WTC11 (cell line): Measurements from ENCODE around the gene KIF12. TPM values are rescaled to one million over a fixed set of nuclear protein-coding genes. Genes with fewer than 3 reads are reported as not detected.

ENCODE experiments used
- ATAC-seq: fragments of 200-7000 bp; cut with Tn5 transposase; 2 replicates; pipeline ENCODE4 v1.10.0; 2021; ENCODE audit warnings: mild to moderate bottlenecking, moderate library complexity
- CTCF ChIA-PET: fragments of 300-600 bp; sonication (Branson Sonifier 250); formaldehyde crosslinking; loops from one replicate; lab custom pipeline; 2021; ENCODE audit warnings: antibody characterized with exemption; lab: Charles Lee
- POLR2A ChIA-PET: fragments of 350-600 bp; sonication (Branson Sonifier 250); formaldehyde crosslinking; loops from one replicate; lab custom pipeline; 2021; ENCODE audit warnings: antibody characterized with exemption; lab: Charles Lee
- DNase-seq: peaks from one replicate; pipeline ENCODE4 v3.0.0; 2021; ENCODE audit warnings: low spot score
- H3K27ac Mint-ChIP-seq: 2 replicates; pipeline ENCODE4 v1.8.0; 2021; ENCODE audit warnings: mixed read lengths
- H3K27me3 Mint-ChIP-seq: 2 replicates; pipeline ENCODE4 v1.8.0; 2021; ENCODE audit warnings: low read depth, mild to moderate bottlenecking, moderate library complexity, mixed read lengths
- H3K36me3 Mint-ChIP-seq: 2 replicates; pipeline ENCODE4 v1.8.0; 2021; ENCODE audit warnings: mixed read lengths
- H3K4me1 Mint-ChIP-seq: 2 replicates; pipeline ENCODE4 v1.8.0; 2022; ENCODE audit warnings: mixed read lengths
- H3K4me3 Mint-ChIP-seq: 2 replicates; pipeline ENCODE4 v1.8.0; 2021; ENCODE audit warnings: mild to moderate bottlenecking, moderate library complexity, mixed read lengths
- H3K9me3 Mint-ChIP-seq: 2 replicates; pipeline ENCODE4 v1.8.0; 2021; ENCODE audit warnings: mixed read lengths
- ELF4 ChIP-seq: sonication (generic); formaldehyde crosslinking; IDR thresholded peaks from 2 replicates; pipeline ENCODE4 v1.8.1; 2022; ENCODE audit warnings: low read depth, mild to moderate bottlenecking, moderate library complexity, missing genetic modification reagents
- ETV6 ChIP-seq: sonication (generic); formaldehyde crosslinking; IDR thresholded peaks from 2 replicates; pipeline ENCODE4 v1.8.1; 2022; ENCODE audit warnings: mild to moderate bottlenecking, missing genetic modification reagents
- JAZF1 ChIP-seq: fragments of 250-450 bp; sonication (Bioruptor Pico); IDR thresholded peaks from 2 replicates; pipeline ENCODE4 v1.9.0; 2021; ENCODE audit warnings: moderate library complexity, mild to moderate bottlenecking, inconsistent platforms
- JUN ChIP-seq: sonication (generic); formaldehyde crosslinking; IDR thresholded peaks from 2 replicates; pipeline ENCODE4 v1.8.0; 2023; ENCODE audit warnings: mild to moderate bottlenecking, missing genetic modification reagents
- NR3C1 ChIP-seq: sonication (generic); formaldehyde crosslinking; conservative IDR thresholded peaks from 2 replicates; pipeline ENCODE4 v1.8.1; 2023; ENCODE audit warnings: low read depth, mild to moderate bottlenecking, missing genetic modification reagents
- ZNF219 ChIP-seq: sonication (generic); formaldehyde crosslinking; IDR thresholded peaks from 2 replicates; pipeline ENCODE4 v1.8.0; 2023; ENCODE audit warnings: missing genetic modification reagents, mild to moderate bottlenecking, borderline replicate concordance
- ZNF396 ChIP-seq: fragments of 250-450 bp; sonication (Bioruptor Pico); IDR thresholded peaks from 2 replicates; pipeline ENCODE4 v1.8.0; 2021; ENCODE audit warnings: mild to moderate bottlenecking, moderate library complexity, borderline replicate concordance
- total RNA-seq: library from RNA; stranded (reverse); gene quantifications from 3 replicates; pipeline ENCODE4 v1.2.3, GENCODE V29; 2021
- TF ChIP-seq, protein P1 (sequence below): sonication (generic); formaldehyde crosslinking; IDR thresholded peaks from 2 replicates; pipeline ENCODE4 v1.8.0; 2022; ENCODE audit warnings: mild to moderate bottlenecking, missing genetic modification reagents
- TF ChIP-seq, protein P2 (sequence below): sonication (generic); formaldehyde crosslinking; IDR thresholded peaks from 2 replicates; pipeline ENCODE4 v1.8.1; 2023; ENCODE audit warnings: mild to moderate bottlenecking, missing genetic modification reagents
- TF ChIP-seq, protein P3 (sequence below): fragments of 250-450 bp; sonication (Bioruptor Pico); IDR thresholded peaks from 2 replicates; pipeline ENCODE4 v1.9.0; 2021; ENCODE audit warnings: mild to moderate bottlenecking, borderline replicate concordance
- TF ChIP-seq, protein P4 (sequence below): sonication (generic); formaldehyde crosslinking; IDR thresholded peaks from 2 replicates; pipeline ENCODE4 v1.8.1; 2023; ENCODE audit warnings: mild to moderate bottlenecking, missing genetic modification reagents
- TF ChIP-seq, protein P5 (sequence below): fragments of 250-450 bp; sonication (Bioruptor Pico); IDR thresholded peaks from 2 replicates; pipeline ENCODE4 v1.8.0; 2021; ENCODE audit warnings: mild to moderate bottlenecking
- TF ChIP-seq, protein P6 (sequence below): fragments of 250-450 bp; sonication (Bioruptor Pico); conservative IDR thresholded peaks from 2 replicates; pipeline ENCODE4 v1.9.0; 2021; ENCODE audit warnings: mild to moderate bottlenecking
- TF ChIP-seq, protein P7 (sequence below): sonication (generic); formaldehyde crosslinking; IDR thresholded peaks from 2 replicates; pipeline ENCODE4 v1.8.1; 2023; ENCODE audit warnings: mild to moderate bottlenecking, moderate library complexity, missing genetic modification reagents
- TF ChIP-seq, protein P8 (sequence below): sonication (generic); formaldehyde crosslinking; conservative IDR thresholded peaks from 2 replicates; pipeline ENCODE4 v1.8.1; 2023; ENCODE audit warnings: mild to moderate bottlenecking, low read depth, missing genetic modification reagents, moderate library complexity

Gene KIF12
- total RNA-seq, 1 experiment from 2014 or later, result 4.0 TPM

DNA sequence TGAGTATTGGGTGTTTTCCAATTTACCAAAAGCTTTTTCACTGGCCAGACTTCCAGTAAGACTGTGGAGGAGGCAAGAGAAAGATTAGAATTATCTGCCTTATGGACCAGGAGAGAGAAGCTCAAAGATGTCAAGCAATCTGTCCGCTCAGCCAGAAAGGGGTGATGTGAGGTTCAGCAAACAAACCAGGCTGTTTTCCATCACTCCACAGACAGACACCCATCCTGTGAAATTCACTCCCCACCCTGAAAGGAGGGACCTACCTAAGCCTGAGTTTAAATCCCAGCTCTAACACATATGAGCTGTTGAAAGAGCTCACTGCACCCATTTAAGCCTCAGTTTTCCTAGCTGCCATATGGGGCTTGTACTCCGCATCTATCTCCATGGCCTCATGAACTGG is 41.3 kb upstream of the KIF12 start:
- Mint-ChIP-seq H3K36me3 (no peaks in the 10 kb centered on the region), H3K9me3 (peaks cover 6% of the 10 kb centered on the region; the same call in 1 of the 2 replicates), H3K27ac (no peak overlapping the region), H3K4me3 (no peak overlapping the region), H3K27me3 (peaks cover 64% of the 10 kb centered on the region), H3K4me1 (no peaks in the 10 kb centered on the region)
- DNase-seq, result no peak
- ChIA-PET CTCF (interaction anchor here (0.7 to 3.0 kb wide), 5 partner anchors 15 to 150 kb away, joined by 3 to 21 read pairs (median 4); partner anchors contain the start of gene COL27A1), POLR2A (no interaction called here)
- ATAC-seq, result no peak
- TF ChIP-seq, protein P1, sequence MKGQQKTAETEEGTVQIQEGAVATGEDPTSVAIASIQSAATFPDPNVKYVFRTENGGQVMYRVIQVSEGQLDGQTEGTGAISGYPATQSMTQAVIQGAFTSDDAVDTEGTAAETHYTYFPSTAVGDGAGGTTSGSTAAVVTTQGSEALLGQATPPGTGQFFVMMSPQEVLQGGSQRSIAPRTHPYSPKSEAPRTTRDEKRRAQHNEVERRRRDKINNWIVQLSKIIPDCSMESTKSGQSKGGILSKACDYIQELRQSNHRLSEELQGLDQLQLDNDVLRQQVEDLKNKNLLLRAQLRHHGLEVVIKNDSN, result no peak
- no peak for TF ChIP-seq ELF4 (CRISPR knock-in tag)
- TF ChIP-seq, protein P2, sequence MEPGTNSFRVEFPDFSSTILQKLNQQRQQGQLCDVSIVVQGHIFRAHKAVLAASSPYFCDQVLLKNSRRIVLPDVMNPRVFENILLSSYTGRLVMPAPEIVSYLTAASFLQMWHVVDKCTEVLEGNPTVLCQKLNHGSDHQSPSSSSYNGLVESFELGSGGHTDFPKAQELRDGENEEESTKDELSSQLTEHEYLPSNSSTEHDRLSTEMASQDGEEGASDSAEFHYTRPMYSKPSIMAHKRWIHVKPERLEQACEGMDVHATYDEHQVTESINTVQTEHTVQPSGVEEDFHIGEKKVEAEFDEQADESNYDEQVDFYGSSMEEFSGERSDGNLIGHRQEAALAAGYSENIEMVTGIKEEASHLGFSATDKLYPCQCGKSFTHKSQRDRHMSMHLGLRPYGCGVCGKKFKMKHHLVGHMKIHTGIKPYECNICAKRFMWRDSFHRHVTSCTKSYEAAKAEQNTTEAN (CRISPR knock-in tag), result no peak
- no peak for TF ChIP-seq ETV6 (CRISPR knock-in tag)
- TF ChIP-seq JUN (CRISPR knock-in tag), result no peak
- TF ChIP-seq, protein P3, sequence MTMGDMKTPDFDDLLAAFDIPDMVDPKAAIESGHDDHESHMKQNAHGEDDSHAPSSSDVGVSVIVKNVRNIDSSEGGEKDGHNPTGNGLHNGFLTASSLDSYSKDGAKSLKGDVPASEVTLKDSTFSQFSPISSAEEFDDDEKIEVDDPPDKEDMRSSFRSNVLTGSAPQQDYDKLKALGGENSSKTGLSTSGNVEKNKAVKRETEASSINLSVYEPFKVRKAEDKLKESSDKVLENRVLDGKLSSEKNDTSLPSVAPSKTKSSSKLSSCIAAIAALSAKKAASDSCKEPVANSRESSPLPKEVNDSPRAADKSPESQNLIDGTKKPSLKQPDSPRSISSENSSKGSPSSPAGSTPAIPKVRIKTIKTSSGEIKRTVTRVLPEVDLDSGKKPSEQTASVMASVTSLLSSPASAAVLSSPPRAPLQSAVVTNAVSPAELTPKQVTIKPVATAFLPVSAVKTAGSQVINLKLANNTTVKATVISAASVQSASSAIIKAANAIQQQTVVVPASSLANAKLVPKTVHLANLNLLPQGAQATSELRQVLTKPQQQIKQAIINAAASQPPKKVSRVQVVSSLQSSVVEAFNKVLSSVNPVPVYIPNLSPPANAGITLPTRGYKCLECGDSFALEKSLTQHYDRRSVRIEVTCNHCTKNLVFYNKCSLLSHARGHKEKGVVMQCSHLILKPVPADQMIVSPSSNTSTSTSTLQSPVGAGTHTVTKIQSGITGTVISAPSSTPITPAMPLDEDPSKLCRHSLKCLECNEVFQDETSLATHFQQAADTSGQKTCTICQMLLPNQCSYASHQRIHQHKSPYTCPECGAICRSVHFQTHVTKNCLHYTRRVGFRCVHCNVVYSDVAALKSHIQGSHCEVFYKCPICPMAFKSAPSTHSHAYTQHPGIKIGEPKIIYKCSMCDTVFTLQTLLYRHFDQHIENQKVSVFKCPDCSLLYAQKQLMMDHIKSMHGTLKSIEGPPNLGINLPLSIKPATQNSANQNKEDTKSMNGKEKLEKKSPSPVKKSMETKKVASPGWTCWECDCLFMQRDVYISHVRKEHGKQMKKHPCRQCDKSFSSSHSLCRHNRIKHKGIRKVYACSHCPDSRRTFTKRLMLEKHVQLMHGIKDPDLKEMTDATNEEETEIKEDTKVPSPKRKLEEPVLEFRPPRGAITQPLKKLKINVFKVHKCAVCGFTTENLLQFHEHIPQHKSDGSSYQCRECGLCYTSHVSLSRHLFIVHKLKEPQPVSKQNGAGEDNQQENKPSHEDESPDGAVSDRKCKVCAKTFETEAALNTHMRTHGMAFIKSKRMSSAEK (CRISPR knock-in tag), result no peak
- no peak for TF ChIP-seq ZNF396 (CRISPR knock-in tag)
- TF ChIP-seq JAZF1 (CRISPR knock-in tag), result no peak
- TF ChIP-seq, protein P4, sequence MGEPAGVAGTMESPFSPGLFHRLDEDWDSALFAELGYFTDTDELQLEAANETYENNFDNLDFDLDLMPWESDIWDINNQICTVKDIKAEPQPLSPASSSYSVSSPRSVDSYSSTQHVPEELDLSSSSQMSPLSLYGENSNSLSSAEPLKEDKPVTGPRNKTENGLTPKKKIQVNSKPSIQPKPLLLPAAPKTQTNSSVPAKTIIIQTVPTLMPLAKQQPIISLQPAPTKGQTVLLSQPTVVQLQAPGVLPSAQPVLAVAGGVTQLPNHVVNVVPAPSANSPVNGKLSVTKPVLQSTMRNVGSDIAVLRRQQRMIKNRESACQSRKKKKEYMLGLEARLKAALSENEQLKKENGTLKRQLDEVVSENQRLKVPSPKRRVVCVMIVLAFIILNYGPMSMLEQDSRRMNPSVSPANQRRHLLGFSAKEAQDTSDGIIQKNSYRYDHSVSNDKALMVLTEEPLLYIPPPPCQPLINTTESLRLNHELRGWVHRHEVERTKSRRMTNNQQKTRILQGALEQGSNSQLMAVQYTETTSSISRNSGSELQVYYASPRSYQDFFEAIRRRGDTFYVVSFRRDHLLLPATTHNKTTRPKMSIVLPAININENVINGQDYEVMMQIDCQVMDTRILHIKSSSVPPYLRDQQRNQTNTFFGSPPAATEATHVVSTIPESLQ (CRISPR knock-in tag), result no peak
- TF ChIP-seq, protein P5, sequence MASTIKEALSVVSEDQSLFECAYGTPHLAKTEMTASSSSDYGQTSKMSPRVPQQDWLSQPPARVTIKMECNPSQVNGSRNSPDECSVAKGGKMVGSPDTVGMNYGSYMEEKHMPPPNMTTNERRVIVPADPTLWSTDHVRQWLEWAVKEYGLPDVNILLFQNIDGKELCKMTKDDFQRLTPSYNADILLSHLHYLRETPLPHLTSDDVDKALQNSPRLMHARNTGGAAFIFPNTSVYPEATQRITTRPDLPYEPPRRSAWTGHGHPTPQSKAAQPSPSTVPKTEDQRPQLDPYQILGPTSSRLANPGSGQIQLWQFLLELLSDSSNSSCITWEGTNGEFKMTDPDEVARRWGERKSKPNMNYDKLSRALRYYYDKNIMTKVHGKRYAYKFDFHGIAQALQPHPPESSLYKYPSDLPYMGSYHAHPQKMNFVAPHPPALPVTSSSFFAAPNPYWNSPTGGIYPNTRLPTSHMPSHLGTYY (CRISPR knock-in tag), result no peak
- TF ChIP-seq, protein P6, sequence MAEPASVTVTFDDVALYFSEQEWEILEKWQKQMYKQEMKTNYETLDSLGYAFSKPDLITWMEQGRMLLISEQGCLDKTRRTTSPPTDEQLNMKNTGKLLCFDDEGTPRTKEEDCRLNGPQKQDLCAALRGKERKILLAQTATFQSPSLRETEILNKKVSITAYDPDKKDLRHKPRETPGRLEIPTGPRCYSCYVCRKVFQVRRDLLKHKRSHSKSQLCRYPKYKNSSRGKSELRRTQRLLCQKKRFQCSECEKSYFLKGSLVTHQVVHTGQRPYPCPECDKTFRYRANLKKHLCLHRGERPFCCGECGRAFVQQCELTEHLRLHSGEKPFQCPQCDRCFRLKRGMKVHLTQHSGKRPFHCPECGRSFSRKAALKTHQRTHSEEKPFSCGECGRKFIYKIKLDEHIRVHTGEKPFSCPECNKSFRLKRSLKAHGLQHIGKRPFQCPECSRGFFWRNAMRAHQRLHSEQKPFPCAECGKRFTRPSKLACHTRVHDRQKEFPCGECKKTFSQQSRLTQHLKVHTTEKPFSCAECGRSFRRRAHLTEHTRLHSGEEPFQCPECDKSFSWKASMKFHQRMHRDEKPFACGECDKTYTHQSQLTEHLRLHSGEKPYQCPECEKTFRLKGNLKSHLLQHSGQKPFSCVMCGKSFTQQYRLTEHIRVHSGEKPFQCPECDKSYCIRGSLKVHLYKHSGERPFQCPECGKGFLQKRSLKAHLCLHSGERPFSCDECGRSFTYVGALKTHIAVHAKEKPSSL, result no peak
- no peak for TF ChIP-seq NR3C1 (CRISPR knock-in tag)

DNA sequence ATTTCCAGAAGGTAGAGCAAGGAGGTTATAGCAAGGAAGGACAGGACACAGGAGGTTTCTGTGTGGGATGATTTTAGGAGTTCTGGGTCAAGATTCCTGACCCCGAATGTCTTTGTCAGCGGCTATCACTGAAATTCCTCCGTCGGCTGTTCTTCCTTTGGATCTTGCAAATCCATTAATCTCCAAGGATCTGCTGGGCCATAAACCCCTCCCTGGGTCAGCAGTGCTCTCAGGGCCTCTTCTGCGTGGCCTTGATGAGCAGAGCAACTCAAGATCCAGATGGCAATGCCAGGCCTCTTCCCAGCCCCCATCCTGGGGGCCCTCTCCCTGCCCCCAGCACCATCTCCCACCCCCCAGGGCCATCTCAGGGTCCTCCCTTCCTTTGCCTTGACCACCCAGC is 40.0 kb upstream of the KIF12 start:
- TF ChIP-seq ZNF219, result no peak
- TF ChIP-seq, protein P7, sequence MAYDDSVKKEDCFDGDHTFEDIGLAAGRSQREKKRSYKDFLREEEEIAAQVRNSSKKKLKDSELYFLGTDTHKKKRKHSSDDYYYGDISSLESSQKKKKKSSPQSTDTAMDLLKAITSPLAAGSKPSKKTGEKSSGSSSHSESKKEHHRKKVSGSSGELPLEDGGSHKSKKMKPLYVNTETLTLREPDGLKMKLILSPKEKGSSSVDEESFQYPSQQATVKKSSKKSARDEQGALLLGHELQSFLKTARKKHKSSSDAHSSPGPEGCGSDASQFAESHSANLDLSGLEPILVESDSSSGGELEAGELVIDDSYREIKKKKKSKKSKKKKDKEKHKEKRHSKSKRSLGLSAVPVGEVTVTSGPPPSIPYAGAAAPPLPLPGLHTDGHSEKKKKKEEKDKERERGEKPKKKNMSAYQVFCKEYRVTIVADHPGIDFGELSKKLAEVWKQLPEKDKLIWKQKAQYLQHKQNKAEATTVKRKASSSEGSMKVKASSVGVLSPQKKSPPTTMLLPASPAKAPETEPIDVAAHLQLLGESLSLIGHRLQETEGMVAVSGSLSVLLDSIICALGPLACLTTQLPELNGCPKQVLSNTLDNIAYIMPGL (CRISPR knock-in tag), result no peak
- TF ChIP-seq, protein P8, sequence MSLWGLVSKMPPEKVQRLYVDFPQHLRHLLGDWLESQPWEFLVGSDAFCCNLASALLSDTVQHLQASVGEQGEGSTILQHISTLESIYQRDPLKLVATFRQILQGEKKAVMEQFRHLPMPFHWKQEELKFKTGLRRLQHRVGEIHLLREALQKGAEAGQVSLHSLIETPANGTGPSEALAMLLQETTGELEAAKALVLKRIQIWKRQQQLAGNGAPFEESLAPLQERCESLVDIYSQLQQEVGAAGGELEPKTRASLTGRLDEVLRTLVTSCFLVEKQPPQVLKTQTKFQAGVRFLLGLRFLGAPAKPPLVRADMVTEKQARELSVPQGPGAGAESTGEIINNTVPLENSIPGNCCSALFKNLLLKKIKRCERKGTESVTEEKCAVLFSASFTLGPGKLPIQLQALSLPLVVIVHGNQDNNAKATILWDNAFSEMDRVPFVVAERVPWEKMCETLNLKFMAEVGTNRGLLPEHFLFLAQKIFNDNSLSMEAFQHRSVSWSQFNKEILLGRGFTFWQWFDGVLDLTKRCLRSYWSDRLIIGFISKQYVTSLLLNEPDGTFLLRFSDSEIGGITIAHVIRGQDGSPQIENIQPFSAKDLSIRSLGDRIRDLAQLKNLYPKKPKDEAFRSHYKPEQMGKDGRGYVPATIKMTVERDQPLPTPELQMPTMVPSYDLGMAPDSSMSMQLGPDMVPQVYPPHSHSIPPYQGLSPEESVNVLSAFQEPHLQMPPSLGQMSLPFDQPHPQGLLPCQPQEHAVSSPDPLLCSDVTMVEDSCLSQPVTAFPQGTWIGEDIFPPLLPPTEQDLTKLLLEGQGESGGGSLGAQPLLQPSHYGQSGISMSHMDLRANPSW (CRISPR knock-in tag), result no peak
- TF ChIP-seq, all 79 proteins: peak for 0
- ChIA-PET POLR2A (no interaction called here), CTCF (interaction anchor here (1.5 to 3.0 kb wide), 3 partner anchors 14 to 31 kb away, joined by 5 to 21 read pairs (median 5); partner anchors contain the start of gene COL27A1)
- DNase-seq (no peak), ATAC-seq (no peak)
- Mint-ChIP-seq H3K9me3 (peaks cover 6% of the 10 kb centered on the region; the same call in 1 of the 2 replicates), H3K27ac (no peak overlapping the region), H3K36me3 (no peaks in the 10 kb centered on the region), H3K27me3 (peaks cover 64% of the 10 kb centered on the region), H3K4me3 (no peak overlapping the region), H3K4me1 (no peaks in the 10 kb centered on the region)
